Adrenal gland (tissue), 12 donors: ENCODE data around the gene RABGGTA. TPM values are rescaled to one million over a fixed set of nuclear protein-coding genes. Genes with fewer than 3 reads are reported as not detected.

Experiments
- DNase-seq, 7 donors: peaks; one replicate each; pipeline ENCODE4 v3.0.0-alpha.2; 2019 to 2020
- H3K27ac ChIP-seq, 5 donors: fragments of 200-600 bp; sonication (generic) in 4 of 5; 1 replicate in 3 of 5; 2 replicates in 2 of 5; pipeline versions ENCODE4 v1.5.1 to v1.8.0; 2016 to 2020; ENCODE audit warnings: mild to moderate bottlenecking in 1 of 5
- H3K27me3 ChIP-seq: fragments of 200-600 bp; 2 replicates; pipeline ENCODE4 v1.8.0; 2021
- H3K36me3 ChIP-seq, 2 donors: fragments of 200-600 bp; replicated peaks in 1 of 2; 1 replicate in 1 of 2; 2 replicates in 1 of 2; pipeline versions ENCODE4 v1.5.1 to v1.8.0; 2018 to 2022
- H3K4me1 ChIP-seq, 2 donors: fragments of 200-600 bp; replicated peaks in 1 of 2; 1 replicate in 1 of 2; 2 replicates in 1 of 2; pipeline versions ENCODE4 v1.5.1 to v1.8.0; 2018 to 2021
- H3K4me3 ChIP-seq, 4 donors: fragments of 200-600 bp; sonication (generic) in 3 of 4; one replicate each; pipeline ENCODE4 v1.5.1; 2016 to 2018
- H3K9me3 ChIP-seq, 3 donors: fragments of 200-600 bp; sonication (generic) in 1 of 3; replicated peaks in 1 of 3; 1 replicate in 2 of 3; 2 replicates in 1 of 3; pipeline versions ENCODE4 v1.5.1 to v1.8.0; 2016 to 2021
- POLR2A ChIP-seq, 2 donors: fragments of 450-650 bp; IDR thresholded peaks; one replicate each; pipeline ENCODE4 v1.6.1; 2017; ENCODE audit warnings: antibody characterized with exemption in 2 of 2, mild to moderate bottlenecking in 2 of 2, moderate library complexity in 1 of 2
- WGBS, 4 donors: extraction: QIAGEN DNeasy Blood & Tissue Kit in 2 of 4; methylation state at CpG; one replicate each; pipeline versions ENCODE4 v1.1.5 to v1.1.7; 2013 to 2017; 5-methylcytosine and 5-hydroxymethylcytosine counted together
- intact Hi-C, 2 donors: fragments of 100-400 bp; cut with DNase I; formaldehyde crosslinking; loops; one replicate each; pipeline versions ENCODE4 v1.14.1 to v1.15.0; 2022 to 2023
- polyA plus RNA-seq, 3 donors: library from polyadenylated mRNA; stranded (reverse); fragments of 200-250 nt in 2 of 3; fragments of 350-450 nt in 1 of 3; fragmentation: Illumina TruSeq in 1 of 3; extraction: RNeasy Lipid Tissue Mini Kit (QIAGEN cat#74804) in 1 of 3; gene quantifications; one replicate each; pipeline ENCODE4 v1.2.3, GENCODE V29; 2013 to 2014
- total RNA-seq, 9 donors: library from RNA; depleted of rRNA in 4 of 9; stranded (reverse); fragments of >200 nt in 4 of 9; fragments of 120-200 nt in 1 of 9; fragmentation: NEBNext Ultra II Directional in 1 of 9; extraction: Animal tissue kit (Norgen Biotek cat#: 25700) in 1 of 9; gene quantifications; one replicate each; pipeline versions ENCODE4 v1.1.0 to v1.2.4, GENCODE V29; 2013 to 2023
- TF ChIP-seq, protein P1 (sequence below), 6 experiments: fragments of 450-650 bp in 4 of 6; fragments of 200-600 bp in 2 of 6; sonication (generic) in 1 of 6; IDR thresholded peaks; 1 replicate in 5 of 6; 2 replicates in 1 of 6; pipeline versions ENCODE4 v1.5.1 to v1.8.0; 2016 to 2021; ENCODE audit warnings: antibody characterized with exemption in 6 of 6, mild to moderate bottlenecking in 2 of 6, moderate library complexity in 1 of 6
- donor health status: healthy with polysubstance abuse.
- donor health status: Bipolar disorder and iron deficiency.
- donor health status: DM: yes; HTN: yes; CAD: no.
- donor health status: DM: no; HTN: no; CAD: no.
- donor health status: DM: no; HTN: no; CAD: no.
- donor health status: DM: yes; HTN: yes; CAD: no.

RABGGTA gene
- total and polyA plus RNA-seq, 12 donors: 15.7 to 124 (median 32.6) TPM

DNA sequence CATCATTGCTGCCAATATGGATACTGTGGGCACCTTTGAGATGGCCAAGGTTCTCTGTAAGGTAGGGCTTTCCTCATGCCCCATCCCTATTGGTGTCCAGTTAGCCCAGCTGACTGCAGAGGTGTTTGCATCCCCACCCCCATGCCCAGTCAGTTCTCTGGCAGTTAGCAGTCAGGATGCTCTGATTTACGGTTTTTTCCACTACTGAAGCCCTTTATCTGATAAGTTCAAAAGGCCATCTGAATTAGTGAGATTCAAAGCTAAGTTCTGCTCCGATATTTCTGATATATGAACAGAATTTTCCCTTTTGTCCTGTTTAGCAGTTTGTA lies 37.9 kb downstream of the RABGGTA start:
- WGBS, 4 donors: 34 to 50% (median 43%) methylated on average over 2 of the region's 2 CpGs

DNA sequence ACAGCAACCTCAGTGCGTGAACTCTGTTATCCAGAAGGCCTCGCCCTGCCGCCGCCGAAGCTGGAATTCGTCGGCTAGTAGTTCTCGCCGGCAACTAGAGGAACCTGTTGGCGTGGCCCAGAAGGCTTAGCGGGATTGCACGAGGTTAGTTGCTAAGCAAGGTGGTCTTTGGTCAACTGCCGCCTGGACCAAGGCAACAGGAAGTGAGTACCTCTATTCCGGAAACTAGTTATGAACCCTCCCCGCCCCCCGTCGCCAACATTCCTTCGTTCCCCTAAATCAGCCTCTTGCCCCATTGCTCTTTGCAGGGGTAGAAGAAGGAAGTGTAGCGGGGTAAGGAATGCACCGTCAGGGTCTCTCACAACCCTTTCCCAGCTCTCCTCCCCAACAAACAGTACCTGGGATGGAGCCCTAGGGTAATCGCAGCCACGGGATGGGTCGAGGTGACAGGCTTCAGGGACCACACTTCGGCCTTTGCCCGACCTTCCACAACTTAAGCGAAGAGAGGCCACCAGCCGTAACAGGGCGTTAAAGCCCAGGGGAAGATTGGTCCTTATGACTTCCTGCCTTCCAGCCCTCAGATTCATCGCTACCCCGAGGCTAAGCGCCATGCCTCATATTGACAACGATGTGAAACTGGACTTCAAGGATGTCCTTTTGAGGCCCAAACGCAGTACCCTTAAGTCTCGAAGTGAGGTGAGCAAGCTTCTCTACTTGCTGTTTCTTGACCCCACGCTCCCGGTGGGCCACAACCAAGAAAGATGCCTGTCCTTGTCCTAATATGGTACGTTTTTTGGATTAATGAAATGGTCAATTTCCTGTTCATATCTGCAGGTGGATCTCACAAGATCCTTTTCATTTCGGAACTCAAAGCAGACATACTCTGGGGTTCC lies 38.5 kb downstream of the RABGGTA start, which contains the start of gene GMPR2:
GMPR2 (plus strand) TSS at position 285 of the 893 bp plus-strand sequence; CDS start at position 610, 325 bp downstream.
- no peaks in the 10 kb centered on the region for H3K27me3 ChIP-seq
- 3 to 4% (median 4%) methylated on average over 23 to 38 of the region's 38 CpGs for WGBS, 4 donors
- H3K4me3 ChIP-seq: peak within 1 kb of the TSS; percentile 23 to 86 (median 78)
- H3K36me3 ChIP-seq: peaks cover 0 to 39% of the 10 kb centered on the region in 2 donors
- peak in 4 of 7 donors; percentile 20 to 86 (median 80) for DNase-seq
- H3K4me1 ChIP-seq: peaks cover 29 to 47% of the 10 kb centered on the region in 2 donors
- no peaks in the 10 kb centered on the region for H3K9me3 ChIP-seq
- H3K27ac ChIP-seq: peak within 1 kb of the TSS; percentile 45 to 99 (median 82)
- TF ChIP-seq POLR2A (IDR thresholded peaks at IDR 0.05): peak; percentile 11 to 71
- TF ChIP-seq, protein P1, sequence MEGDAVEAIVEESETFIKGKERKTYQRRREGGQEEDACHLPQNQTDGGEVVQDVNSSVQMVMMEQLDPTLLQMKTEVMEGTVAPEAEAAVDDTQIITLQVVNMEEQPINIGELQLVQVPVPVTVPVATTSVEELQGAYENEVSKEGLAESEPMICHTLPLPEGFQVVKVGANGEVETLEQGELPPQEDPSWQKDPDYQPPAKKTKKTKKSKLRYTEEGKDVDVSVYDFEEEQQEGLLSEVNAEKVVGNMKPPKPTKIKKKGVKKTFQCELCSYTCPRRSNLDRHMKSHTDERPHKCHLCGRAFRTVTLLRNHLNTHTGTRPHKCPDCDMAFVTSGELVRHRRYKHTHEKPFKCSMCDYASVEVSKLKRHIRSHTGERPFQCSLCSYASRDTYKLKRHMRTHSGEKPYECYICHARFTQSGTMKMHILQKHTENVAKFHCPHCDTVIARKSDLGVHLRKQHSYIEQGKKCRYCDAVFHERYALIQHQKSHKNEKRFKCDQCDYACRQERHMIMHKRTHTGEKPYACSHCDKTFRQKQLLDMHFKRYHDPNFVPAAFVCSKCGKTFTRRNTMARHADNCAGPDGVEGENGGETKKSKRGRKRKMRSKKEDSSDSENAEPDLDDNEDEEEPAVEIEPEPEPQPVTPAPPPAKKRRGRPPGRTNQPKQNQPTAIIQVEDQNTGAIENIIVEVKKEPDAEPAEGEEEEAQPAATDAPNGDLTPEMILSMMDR (IDR thresholded peaks at IDR 0.05): no peak
- intact Hi-C loops: no loop called here

More for the DNA sequence above, 37.9 kb downstream of the RABGGTA start:
- Histone ChIP-seq H3K36me3 (peaks cover 0 to 39% of the 10 kb centered on the region in 2 donors), H3K9me3 (no peaks in the 10 kb centered on the region), H3K27me3 (no peaks in the 10 kb centered on the region), H3K4me3 (peak overlapping the region in 1 of 4 donors; percentile 81), H3K4me1 (peaks cover 29 to 47% of the 10 kb centered on the region in 2 donors), H3K27ac (peak overlapping the region; percentile 45 to 99 (median 82))
- intact Hi-C loops: no loop called here
- TF ChIP-seq, protein P1 (IDR thresholded peaks at IDR 0.05): no peak
- TF ChIP-seq POLR2A (IDR thresholded peaks at IDR 0.05): no peak
- peak in 6 of 7 donors; percentile 49 to 89 (median 64) for DNase-seq

DNA sequence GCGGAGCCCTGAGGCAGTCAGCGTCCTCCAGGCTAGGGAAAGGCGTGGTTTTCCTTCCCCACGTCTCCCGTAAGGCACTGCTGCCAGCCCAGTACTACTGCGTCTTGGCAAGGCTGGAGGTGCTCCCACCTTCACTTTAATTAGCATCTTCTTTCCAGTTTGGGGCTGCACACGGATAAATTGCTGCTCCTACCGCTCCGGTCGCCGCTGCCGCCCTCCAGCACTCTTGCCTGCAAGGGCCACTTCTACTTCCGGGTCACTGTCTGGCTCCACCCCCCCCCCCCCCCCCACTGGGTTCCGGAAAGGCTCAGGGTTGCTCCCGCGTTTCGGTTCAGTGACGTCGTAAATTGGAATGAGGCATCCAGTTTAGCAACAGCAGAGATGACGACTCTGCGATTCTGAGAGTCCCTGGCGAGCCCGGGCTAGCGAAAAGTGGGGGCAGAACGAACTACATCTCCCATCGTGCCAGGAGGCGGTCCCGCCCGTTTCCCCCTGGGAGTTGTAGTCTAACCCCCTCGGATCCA lies 39.2 kb downstream of the RABGGTA start, which contains the start of gene NEDD8:
NEDD8 (minus strand) TSS at position 247 of the 524 bp plus-strand sequence; CDS start at position 147, 100 bp downstream.
- H3K27me3 ChIP-seq: no peaks in the 10 kb centered on the region
- DNase-seq: peak; percentile 86 to 97 (median 94)
- WGBS, 4 donors: 0% methylated on average over 14 to 30 of the region's 30 CpGs
- no peaks in the 10 kb centered on the region for H3K9me3 ChIP-seq
- intact Hi-C loops: no loop called here
- TF ChIP-seq, protein P1 (IDR thresholded peaks at IDR 0.05): no peak
- TF ChIP-seq POLR2A (IDR thresholded peaks at IDR 0.05): peak in 1 of 2 donors; percentile 13
- H3K36me3 ChIP-seq: peaks cover 0 to 38% of the 10 kb centered on the region in 2 donors
- peak within 1 kb of the TSS; percentile 23 to 86 (median 78) for H3K4me3 ChIP-seq
- peaks cover 29 to 47% of the 10 kb centered on the region in 2 donors for H3K4me1 ChIP-seq
- peak within 1 kb of the TSS; percentile 45 to 99 (median 82) for H3K27ac ChIP-seq
